ENCODE data around the gene LYPD3.
A peak's percentile ranks its signal among the peaks of the same experiment; 100 is the strongest.
"Not testable (repeated sequence)": the region's sequence is repeated elsewhere in the genome, so short reads cannot be mapped to it uniquely, and the experiment has no call there.

Gene LYPD3

DNA sequence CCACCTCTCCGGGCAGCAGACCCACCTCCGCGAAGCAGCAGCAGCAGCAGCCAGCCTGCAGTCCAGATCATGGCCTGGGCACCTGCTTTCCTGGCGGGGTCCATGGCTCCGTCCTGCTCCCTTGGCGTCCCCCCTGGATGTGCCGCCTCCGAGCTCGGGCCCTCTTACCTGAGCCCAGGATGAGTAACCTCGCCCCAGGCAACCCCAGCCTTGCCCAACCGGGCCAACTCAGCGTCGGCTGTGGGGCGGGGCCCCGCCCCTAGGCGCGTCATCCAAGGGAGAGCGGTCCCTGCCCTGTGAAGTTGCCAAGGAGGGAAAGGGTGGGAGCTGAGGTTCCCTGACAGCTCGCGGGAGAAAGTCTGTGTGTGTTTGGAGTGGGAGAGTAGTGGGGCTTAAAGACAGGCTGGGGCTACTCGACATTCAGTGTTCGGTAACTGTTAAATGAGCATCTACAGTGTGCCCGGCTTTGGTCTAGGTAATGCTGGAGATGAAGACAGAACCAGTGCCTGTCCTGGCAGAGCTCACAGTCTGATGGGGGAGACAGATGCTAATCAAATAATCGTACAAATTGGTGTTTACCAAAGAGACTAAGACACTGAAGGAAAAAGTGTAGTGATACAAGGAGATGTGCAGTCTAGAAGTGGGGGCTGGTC, at the start of gene LYPD3:
Gene LYPD3 (minus strand): TSS at position 141 of the 653 bp plus-strand sequence. CDS start 37 bp downstream, at position 104.
- H3K4me3 ChIP-seq (ENCODE audit: low read depth, low read length), result peak within 1 kb of the TSS; percentile 82
- POLR2A ChIA-PET, result no interaction called here
- CTCF ChIA-PET, result interaction anchor here (2.4 to 6.9 kb wide), 2 partner anchors 19 to 54 kb away, joined by 7 to 62 read pairs; no protein-coding TSS in a partner anchor
- TF ChIP-seq, protein P1, sequence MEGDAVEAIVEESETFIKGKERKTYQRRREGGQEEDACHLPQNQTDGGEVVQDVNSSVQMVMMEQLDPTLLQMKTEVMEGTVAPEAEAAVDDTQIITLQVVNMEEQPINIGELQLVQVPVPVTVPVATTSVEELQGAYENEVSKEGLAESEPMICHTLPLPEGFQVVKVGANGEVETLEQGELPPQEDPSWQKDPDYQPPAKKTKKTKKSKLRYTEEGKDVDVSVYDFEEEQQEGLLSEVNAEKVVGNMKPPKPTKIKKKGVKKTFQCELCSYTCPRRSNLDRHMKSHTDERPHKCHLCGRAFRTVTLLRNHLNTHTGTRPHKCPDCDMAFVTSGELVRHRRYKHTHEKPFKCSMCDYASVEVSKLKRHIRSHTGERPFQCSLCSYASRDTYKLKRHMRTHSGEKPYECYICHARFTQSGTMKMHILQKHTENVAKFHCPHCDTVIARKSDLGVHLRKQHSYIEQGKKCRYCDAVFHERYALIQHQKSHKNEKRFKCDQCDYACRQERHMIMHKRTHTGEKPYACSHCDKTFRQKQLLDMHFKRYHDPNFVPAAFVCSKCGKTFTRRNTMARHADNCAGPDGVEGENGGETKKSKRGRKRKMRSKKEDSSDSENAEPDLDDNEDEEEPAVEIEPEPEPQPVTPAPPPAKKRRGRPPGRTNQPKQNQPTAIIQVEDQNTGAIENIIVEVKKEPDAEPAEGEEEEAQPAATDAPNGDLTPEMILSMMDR (IDR thresholded peaks at IDR 0.05; ENCODE audit: insufficient read depth, low read length, missing control alignments), result no peak
- DNase-seq (ENCODE audit: low read depth, low spot score), result no peak

- CTCF ChIA-PET, result interaction anchor here (1.9 kb wide), 1 partner anchor 65 kb away, joined by 13 read pairs; no protein-coding TSS in a partner anchor
- POLR2A ChIA-PET; DNase-seq (ENCODE audit: low read depth, low spot score); H3K4me3 ChIP-seq (ENCODE audit: low read depth, low read length): not testable (repeated sequence)
Measured at GRCh38 chr19:43512399-43512798, 47.0 kb upstream of the LYPD3 start.

DNA sequence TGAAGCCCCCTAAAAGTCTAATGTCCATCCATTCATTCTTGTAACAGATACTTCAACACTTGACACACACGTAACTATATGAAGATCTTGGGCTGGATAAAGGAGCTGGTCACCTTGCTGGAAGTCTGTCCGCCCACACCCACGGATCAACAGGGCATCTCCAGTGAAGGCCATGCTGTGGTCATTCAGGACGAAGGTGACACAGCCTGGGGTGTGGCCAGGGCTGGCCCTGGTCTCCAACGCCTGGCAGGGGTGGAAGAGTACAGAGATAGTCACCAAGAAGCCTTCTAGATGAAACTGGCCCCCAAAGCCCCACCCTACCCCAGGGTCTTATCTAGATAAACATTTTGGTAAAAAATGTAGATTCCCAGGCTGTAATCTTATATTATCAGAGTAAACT, 45.9 kb upstream of the LYPD3 start:
- TF ChIP-seq, protein P1 (IDR thresholded peaks at IDR 0.05; ENCODE audit: insufficient read depth, low read length, missing control alignments), result no peak
- no peak overlapping the region for H3K4me3 ChIP-seq (ENCODE audit: low read depth, low read length)
- no peak for DNase-seq (ENCODE audit: low read depth, low spot score)
- ChIA-PET POLR2A (no interaction called here), CTCF (interaction anchor here (1.1 to 12.9 kb wide), 3 partner anchors 8 to 63 kb away, joined by 3 to 95 read pairs (median 4); no protein-coding TSS in a partner anchor)

- DNase-seq (ENCODE audit: low read depth, low spot score), result no peak
- ChIA-PET POLR2A (no interaction called here), CTCF (interaction anchor here (0.8 to 12.9 kb wide), 4 partner anchors 9 to 84 kb away, joined by 3 to 95 read pairs (median 6); no protein-coding TSS in a partner anchor)
- H3K4me3 ChIP-seq (ENCODE audit: low read depth, low read length), result no peak overlapping the region
- TF ChIP-seq, protein P1 (IDR thresholded peaks at IDR 0.05; ENCODE audit: insufficient read depth, low read length, missing control alignments), result no peak
Measured at GRCh38 chr19:43510713-43511112, 45.3 kb upstream of the LYPD3 start.

GRCh38 chr19:43507880-43508279, 42.5 kb upstream of the LYPD3 start:
- TF ChIP-seq, protein P1 (IDR thresholded peaks at IDR 0.05; ENCODE audit: insufficient read depth, low read length, missing control alignments), result no peak
- DNase-seq (ENCODE audit: low read depth, low spot score), result no peak
- no peak overlapping the region for H3K4me3 ChIP-seq (ENCODE audit: low read depth, low read length)
- CTCF ChIA-PET, result interaction anchor here (1.6 to 12.9 kb wide), 2 partner anchors 12 to 60 kb away, joined by 10 to 95 read pairs; no protein-coding TSS in a partner anchor
- POLR2A ChIA-PET, result no interaction called here

- POLR2A ChIA-PET, result no interaction called here
- DNase-seq (ENCODE audit: low read depth, low spot score), result no peak
- no peak overlapping the region for H3K4me3 ChIP-seq (ENCODE audit: low read depth, low read length)
- TF ChIP-seq, protein P1 (IDR thresholded peaks at IDR 0.05; ENCODE audit: insufficient read depth, low read length, missing control alignments), result no peak
- CTCF ChIA-PET, result interaction anchor here (12.9 kb wide), 1 partner anchor 58 kb away, joined by 95 read pairs; no protein-coding TSS in a partner anchor
Measured at GRCh38 chr19:43506629-43507028, 41.2 kb upstream of the LYPD3 start.

All from AG04449 (cell line).